CD4-positive, alpha-beta T cell treated with Interleukin-12 subunit alpha and Interleukin-12 subunit beta, for 1 hour (primary cell): ENCODE results near the gene TTC24.
"Not testable (repeated sequence)": the region's sequence is repeated elsewhere in the genome, so short reads cannot be mapped to it uniquely, and the experiment has no call there.

Source experiments
- DNase-seq: peaks from one replicate; pipeline ENCODE4 v3.0.0-alpha.2; 2020

The TTC24 gene

GRCh38 chr1:156579472-156579871, at the start of gene TTC24:
TSS of gene TTC24 (plus strand) at chr1:156579723. CDS start at chr1:156581365, 1,642 bp downstream.
- no peak for DNase-seq

- no peak for DNase-seq
Measured at GRCh38 chr1:156530006-156530405, 49.5 kb upstream of the TTC24 start.

- no peak for DNase-seq
Measured at GRCh38 chr1:156532374-156532773, 47.1 kb upstream of the TTC24 start.

GRCh38 chr1:156533568-156534220, 45.8 kb upstream of the TTC24 start:
- no peak for DNase-seq

GRCh38 chr1:156534424-156535060, 45.0 kb upstream of the TTC24 start:
- DNase-seq = no peak

GRCh38 chr1:156537027-156537426, 42.5 kb upstream of the TTC24 start:
- no peak for DNase-seq

GRCh38 chr1:156538711-156539440, 40.6 kb upstream of the TTC24 start:
- DNase-seq = no peak

- no peak for DNase-seq
Measured at GRCh38 chr1:156539818-156540355, 39.6 kb upstream of the TTC24 start.

- DNase-seq = no peak
Measured at GRCh38 chr1:156540955-156541354, 38.6 kb upstream of the TTC24 start.

- DNase-seq = no peak
Measured at GRCh38 chr1:156543066-156543465, 36.5 kb upstream of the TTC24 start.

GRCh38 chr1:156544592-156545102, 34.9 kb upstream of the TTC24 start:
- DNase-seq = no peak

- no peak for DNase-seq
Measured at GRCh38 chr1:156546267-156546666, 33.3 kb upstream of the TTC24 start.

- no peak for DNase-seq
Measured at GRCh38 chr1:156547434-156547833, 32.1 kb upstream of the TTC24 start.

- no peak for DNase-seq
Measured at GRCh38 chr1:156547982-156548381, 31.5 kb upstream of the TTC24 start.

- no peak for DNase-seq
Measured at GRCh38 chr1:156549390-156549789, 30.1 kb upstream of the TTC24 start.

- DNase-seq = no peak
Measured at GRCh38 chr1:156549831-156550230, 29.7 kb upstream of the TTC24 start.

- no peak for DNase-seq
Measured at GRCh38 chr1:156550346-156550745, 29.2 kb upstream of the TTC24 start.

GRCh38 chr1:156551066-156551643, 28.4 kb upstream of the TTC24 start:
- DNase-seq = no peak

GRCh38 chr1:156551869-156552268, 27.7 kb upstream of the TTC24 start:
- no peak for DNase-seq

- no peak for DNase-seq
Measured at GRCh38 chr1:156552518-156552917, 27.0 kb upstream of the TTC24 start.

- not testable (repeated sequence) for DNase-seq
Measured at GRCh38 chr1:156552937-156553336, 26.6 kb upstream of the TTC24 start.

- DNase-seq = no peak
Measured at GRCh38 chr1:156553860-156554485, 25.6 kb upstream of the TTC24 start.

- no peak for DNase-seq
Measured at GRCh38 chr1:156554971-156555370, 24.6 kb upstream of the TTC24 start.
